HL-60 (cell line): ENCODE measurements around the gene RSPH1.

Source experiments
- DNase-seq, 2 experiments: peaks; one replicate each; pipeline ENCODE4 v3.0.0-alpha.2; 2010 to 2020; ENCODE audit warnings: low read depth in 1 of 2, low spot score in 1 of 2
- H3K27ac ChIP-seq: fragments of 250-450 bp; sonication (Bioruptor Pico); replicated peaks from 2 replicates; pipeline ENCODE4 v1.5.1; 2020; ENCODE audit warnings: mild to moderate bottlenecking, moderate library complexity
- H3K27me3 ChIP-seq: fragments of 250-450 bp; sonication (Bioruptor Pico); 2 replicates; pipeline ENCODE4 v1.5.1; 2021; ENCODE audit warnings: mild to moderate bottlenecking, moderate library complexity; ENCODE audit not compliant: insufficient read depth, poor library complexity, severe bottlenecking
- H3K4me3 ChIP-seq: replicated peaks from 2 replicates; pipeline ENCODE4 v1.5.1; 2011; ENCODE audit warnings: mild to moderate bottlenecking, control low read depth, low read length; ENCODE audit not compliant: insufficient read depth
- GABPA ChIP-seq: IDR thresholded peaks from 2 replicates; pipeline ENCODE4 v1.6.1; 2012; ENCODE audit warnings: low read depth
- POLR2AphosphoS5 ChIP-seq: IDR thresholded peaks from 2 replicates; pipeline ENCODE4 v1.6.1; 2012; ENCODE audit warnings: low read depth
- REST ChIP-seq: IDR thresholded peaks from 2 replicates; pipeline ENCODE4 v1.6.1; 2012; ENCODE audit warnings: low read depth; ENCODE audit not compliant: insufficient replicate concordance
- SPI1 ChIP-seq: IDR thresholded peaks from 2 replicates; pipeline ENCODE4 v1.6.1; 2012; ENCODE audit warnings: low read depth, mild to moderate bottlenecking, borderline replicate concordance
- TF ChIP-seq, protein P1 (sequence below): IDR thresholded peaks from one replicate; pipeline ENCODE4 v1.5.1; 2011; ENCODE audit warnings: low read length, control low read depth, inconsistent platforms; ENCODE audit not compliant: insufficient read depth

The RSPH1 gene

DNA sequence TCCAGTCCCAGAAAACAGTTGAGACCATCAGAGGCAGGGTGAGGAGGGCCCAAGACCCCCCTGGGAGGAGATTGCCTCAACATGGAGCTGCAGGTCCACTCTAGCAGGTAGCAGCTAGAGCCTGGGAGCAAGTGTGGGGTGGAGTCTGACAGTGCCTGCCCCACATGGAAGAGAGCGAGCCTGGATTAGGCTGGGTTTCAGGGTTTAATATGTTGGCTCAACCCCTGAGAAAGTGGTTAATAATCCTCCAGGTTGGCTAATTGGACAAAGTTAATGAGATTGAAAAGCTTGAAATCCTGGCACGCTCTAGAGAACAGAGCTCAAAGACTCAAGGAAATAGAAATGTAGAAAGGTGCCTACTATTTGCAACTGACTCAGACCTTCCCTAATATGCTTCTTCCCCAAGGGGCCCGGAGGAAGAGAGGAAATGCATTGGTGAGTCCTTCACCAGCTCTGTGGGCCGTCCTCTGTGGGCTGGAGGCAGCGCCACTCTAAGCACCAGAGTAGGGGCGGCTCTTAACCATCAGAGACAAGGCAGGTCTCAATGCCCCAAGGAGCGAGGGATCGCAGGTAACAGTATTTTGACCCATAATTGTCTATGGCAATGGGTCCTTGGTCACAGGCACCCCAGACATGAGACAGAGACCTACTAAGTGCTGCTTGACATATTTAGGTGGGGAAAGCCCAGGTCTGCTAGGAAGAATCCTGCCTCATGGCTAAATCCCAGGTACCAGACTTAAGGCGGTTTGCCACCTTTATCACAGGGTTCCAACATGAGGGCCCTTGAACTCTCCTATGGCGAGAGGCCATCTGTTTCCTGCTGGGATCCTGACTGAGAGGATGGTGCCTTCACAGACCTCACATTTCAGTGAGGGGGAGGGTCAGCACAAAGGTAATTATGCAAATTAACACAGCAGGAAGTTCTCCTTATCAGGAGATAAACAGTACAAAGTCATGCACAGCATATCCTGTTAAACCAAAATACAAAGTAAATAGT is 33.8 kb downstream of the RSPH1 start:
- DNase-seq = peak in 1 of 2 experiments; percentile 39
- H3K4me3 ChIP-seq = no peak overlapping the region

DNA sequence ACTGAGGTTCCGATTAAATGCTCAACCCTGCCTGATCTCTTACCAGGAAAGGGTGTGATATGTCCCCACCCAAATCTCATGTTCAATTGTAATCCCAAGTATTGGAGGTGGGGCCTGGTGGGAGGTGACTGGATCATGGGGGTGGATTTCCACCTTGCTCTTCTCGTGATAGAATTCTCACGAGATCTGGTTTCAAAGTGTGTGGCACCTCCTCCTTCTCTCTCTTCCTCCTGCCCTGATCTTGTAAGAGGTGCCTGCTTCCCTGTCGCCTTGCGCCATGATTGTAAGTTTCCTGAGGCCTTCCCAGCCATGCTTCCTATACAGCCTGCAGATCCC is 34.9 kb downstream of the RSPH1 start:
- DNase-seq = no peak
- no peak overlapping the region for H3K4me3 ChIP-seq
- no peaks in the 10 kb centered on the region for H3K27me3 ChIP-seq
- no peak overlapping the region for H3K27ac ChIP-seq
- TF ChIP-seq REST = no peak
- TF ChIP-seq SPI1 = no peak
- TF ChIP-seq GABPA = no peak
- no peak for TF ChIP-seq POLR2AphosphoS5
- TF ChIP-seq, protein P1, sequence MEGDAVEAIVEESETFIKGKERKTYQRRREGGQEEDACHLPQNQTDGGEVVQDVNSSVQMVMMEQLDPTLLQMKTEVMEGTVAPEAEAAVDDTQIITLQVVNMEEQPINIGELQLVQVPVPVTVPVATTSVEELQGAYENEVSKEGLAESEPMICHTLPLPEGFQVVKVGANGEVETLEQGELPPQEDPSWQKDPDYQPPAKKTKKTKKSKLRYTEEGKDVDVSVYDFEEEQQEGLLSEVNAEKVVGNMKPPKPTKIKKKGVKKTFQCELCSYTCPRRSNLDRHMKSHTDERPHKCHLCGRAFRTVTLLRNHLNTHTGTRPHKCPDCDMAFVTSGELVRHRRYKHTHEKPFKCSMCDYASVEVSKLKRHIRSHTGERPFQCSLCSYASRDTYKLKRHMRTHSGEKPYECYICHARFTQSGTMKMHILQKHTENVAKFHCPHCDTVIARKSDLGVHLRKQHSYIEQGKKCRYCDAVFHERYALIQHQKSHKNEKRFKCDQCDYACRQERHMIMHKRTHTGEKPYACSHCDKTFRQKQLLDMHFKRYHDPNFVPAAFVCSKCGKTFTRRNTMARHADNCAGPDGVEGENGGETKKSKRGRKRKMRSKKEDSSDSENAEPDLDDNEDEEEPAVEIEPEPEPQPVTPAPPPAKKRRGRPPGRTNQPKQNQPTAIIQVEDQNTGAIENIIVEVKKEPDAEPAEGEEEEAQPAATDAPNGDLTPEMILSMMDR = no peak

More for the DNA sequence above, 33.8 kb downstream of the RSPH1 start:
- no peak overlapping the region; the same call in 1 of the 2 replicates for H3K27ac ChIP-seq
- no peak for TF ChIP-seq POLR2AphosphoS5
- TF ChIP-seq GABPA = no peak
- TF ChIP-seq REST = no peak
- TF ChIP-seq, protein P1 = no peak
- no peak for TF ChIP-seq SPI1
- peaks cover 2% of the 10 kb centered on the region for H3K27me3 ChIP-seq

DNA sequence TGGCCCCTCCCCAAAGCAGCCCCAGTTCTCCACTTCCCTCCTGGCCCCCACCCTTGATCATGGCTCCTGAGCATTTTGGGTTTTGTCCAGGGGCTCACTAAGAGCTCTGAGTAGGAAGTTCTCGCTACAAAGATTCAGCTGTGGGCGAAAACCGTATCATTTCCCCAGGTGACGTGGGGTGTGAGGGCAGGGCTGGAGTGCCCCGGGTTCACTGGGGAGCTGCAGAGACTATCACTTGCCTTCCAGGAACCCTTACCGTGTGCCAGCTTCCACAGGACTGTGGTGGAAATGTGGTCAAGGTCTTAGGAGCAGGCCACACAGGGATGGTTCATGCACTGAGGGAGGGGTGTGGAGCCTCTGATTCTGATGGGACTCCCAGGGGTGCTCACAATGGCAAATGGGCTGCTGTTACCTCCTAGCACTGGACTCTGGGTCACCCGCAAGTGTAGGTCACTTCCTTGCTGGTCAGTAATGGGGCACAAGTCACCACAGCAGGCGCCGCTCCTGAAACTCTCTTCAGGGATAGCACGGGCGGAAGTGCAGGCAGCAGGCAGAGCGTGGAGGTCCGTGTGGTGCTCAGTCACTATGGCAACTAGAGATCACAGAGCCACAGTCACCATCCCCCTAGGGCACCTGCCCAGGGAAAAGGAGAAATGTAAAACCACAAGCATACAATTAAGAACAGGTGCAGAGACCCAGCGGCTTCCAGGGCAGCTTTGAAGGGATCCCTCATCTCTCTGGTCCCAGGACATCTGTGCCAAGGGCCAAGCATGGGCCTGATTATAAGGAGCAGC is 35.4 kb downstream of the RSPH1 start:
- H3K27ac ChIP-seq = no peak overlapping the region
- TF ChIP-seq SPI1 (no peak), GABPA (no peak), REST (no peak), POLR2AphosphoS5 (peak; percentile 20; the same call in 1 of the 2 replicates)
- TF ChIP-seq, protein P1 = no peak
- no peaks in the 10 kb centered on the region for H3K27me3 ChIP-seq
- H3K4me3 ChIP-seq = no peak overlapping the region
- no peak for DNase-seq
